B cell (primary cell): ENCODE measurements around the gene THRB.

ENCODE experiments used
- CTCF ChIP-seq: fragments of 200-600 bp; IDR thresholded peaks from one replicate; pipeline ENCODE4 v1.8.0; 2022; ENCODE audit warnings: antibody characterized with exemption, mild to moderate bottlenecking
- EZH2 ChIP-seq: IDR thresholded peaks from 2 replicates; pipeline ENCODE4 v1.6.1; 2012; ENCODE audit warnings: borderline replicate concordance, low read depth, mild to moderate bottlenecking, moderate library complexity, low read length; ENCODE audit not compliant: insufficient read depth, poor library complexity, severe bottlenecking

- TF ChIP-seq CTCF = no peak
- TF ChIP-seq EZH2 = no peak
These were observed 13.8 kb upstream of the THRB start for GRCh38 chr3:24508423-24508839.
